ENCODE data around the gene SLC9A3. TPM values are rescaled to one million over a fixed set of nuclear protein-coding genes. Genes with fewer than 3 reads are reported as not detected.

Gene SLC9A3
- polyA plus RNA-seq, 1 of the 3 experiments (the other 2 are of a cell fraction), result 1.9 TPM

GRCh38 chr5:538271-538771, 14.1 kb upstream of the SLC9A3 start:
- no peaks in the 10 kb centered on the region for H3K9me3 ChIP-seq
- ChIA-PET POLR2A (no interaction called here), CTCF (interaction anchor here (1.1 to 1.5 kb wide), 3 partner anchors 9 to 13 kb away, joined by 3 to 4 read pairs (median 4); no protein-coding TSS in a partner anchor)
- no peak overlapping the region for H3K27ac ChIP-seq (ENCODE audit: low read depth in 2 of 2, low read length in 1 of 2)
- H3K9me2 ChIP-seq, result no peaks in the 10 kb centered on the region
- H3K4me1 ChIP-seq (ENCODE audit: control insufficient read depth in 1 of 2, insufficient read depth in 2 of 2, low read depth in 1 of 2, low read length in 1 of 2), result no peaks in the 10 kb centered on the region; a peak in 1 of 4 replicates
- WGBS (ENCODE audit: low lambda C conversion rate), result 82% methylated on average over 14 of the region's 27 CpGs
- no peaks in the 10 kb centered on the region for H4K20me1 ChIP-seq (ENCODE audit: insufficient read depth)
- H3K4me2 ChIP-seq, result no peak overlapping the region
- TF ChIP-seq SMC3 (IDR thresholded peaks at IDR 0.05; ENCODE audit: low read depth, low read length), result no peak
- no peak for TF ChIP-seq JUND (IDR thresholded peaks at IDR 0.05)
- TF ChIP-seq, protein P1, sequence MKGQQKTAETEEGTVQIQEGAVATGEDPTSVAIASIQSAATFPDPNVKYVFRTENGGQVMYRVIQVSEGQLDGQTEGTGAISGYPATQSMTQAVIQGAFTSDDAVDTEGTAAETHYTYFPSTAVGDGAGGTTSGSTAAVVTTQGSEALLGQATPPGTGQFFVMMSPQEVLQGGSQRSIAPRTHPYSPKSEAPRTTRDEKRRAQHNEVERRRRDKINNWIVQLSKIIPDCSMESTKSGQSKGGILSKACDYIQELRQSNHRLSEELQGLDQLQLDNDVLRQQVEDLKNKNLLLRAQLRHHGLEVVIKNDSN (IDR thresholded peaks at IDR 0.05; ENCODE audit: borderline replicate concordance, low read depth), result no peak
- no peak for TF ChIP-seq CTCF (IDR thresholded peaks at IDR 0.05)
- TF ChIP-seq CHD2 (IDR thresholded peaks at IDR 0.05; ENCODE audit: low read length, partially characterized antibody), result no peak
- no peak for TF ChIP-seq EZH2phosphoT487 (IDR thresholded peaks at IDR 0.05; ENCODE audit: borderline replicate concordance, low read depth)
- no peak for TF ChIP-seq RAD21 (IDR thresholded peaks at IDR 0.05; ENCODE audit: low read length)
- no peak for TF ChIP-seq YY1 (IDR thresholded peaks at IDR 0.05; ENCODE audit: low read depth)
- TF ChIP-seq, protein P2, sequence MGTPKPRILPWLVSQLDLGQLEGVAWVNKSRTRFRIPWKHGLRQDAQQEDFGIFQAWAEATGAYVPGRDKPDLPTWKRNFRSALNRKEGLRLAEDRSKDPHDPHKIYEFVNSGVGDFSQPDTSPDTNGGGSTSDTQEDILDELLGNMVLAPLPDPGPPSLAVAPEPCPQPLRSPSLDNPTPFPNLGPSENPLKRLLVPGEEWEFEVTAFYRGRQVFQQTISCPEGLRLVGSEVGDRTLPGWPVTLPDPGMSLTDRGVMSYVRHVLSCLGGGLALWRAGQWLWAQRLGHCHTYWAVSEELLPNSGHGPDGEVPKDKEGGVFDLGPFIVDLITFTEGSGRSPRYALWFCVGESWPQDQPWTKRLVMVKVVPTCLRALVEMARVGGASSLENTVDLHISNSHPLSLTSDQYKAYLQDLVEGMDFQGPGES (IDR thresholded peaks at IDR 0.05; ENCODE audit: low read depth, low read length), result no peak
- no peak for TF ChIP-seq MEF2A (IDR thresholded peaks at IDR 0.05; ENCODE audit: borderline replicate concordance, low read depth)
- TF ChIP-seq TCF12 (IDR thresholded peaks at IDR 0.05), result no peak
- no peak for TF ChIP-seq POLR2AphosphoS5 (IDR thresholded peaks at IDR 0.05; ENCODE audit: low read depth, low read length)
- TF ChIP-seq TAF1 (IDR thresholded peaks at IDR 0.05; ENCODE audit: borderline replicate concordance, low read depth, low read length), result no peak
- TF ChIP-seq, protein P3, sequence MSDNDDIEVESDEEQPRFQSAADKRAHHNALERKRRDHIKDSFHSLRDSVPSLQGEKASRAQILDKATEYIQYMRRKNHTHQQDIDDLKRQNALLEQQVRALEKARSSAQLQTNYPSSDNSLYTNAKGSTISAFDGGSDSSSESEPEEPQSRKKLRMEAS (IDR thresholded peaks at IDR 0.05; ENCODE audit: low read depth), result no peak
- no peak for TF ChIP-seq REST (IDR thresholded peaks at IDR 0.05; ENCODE audit: low read depth, low read length)
- no peaks in the 10 kb centered on the region for H3K27me3 ChIP-seq (ENCODE audit: insufficient read depth)
- no peaks in the 10 kb centered on the region for H3K79me2 ChIP-seq (ENCODE audit: insufficient read depth)
- no peak for DNase-seq
- no peaks in the 10 kb centered on the region for H3F3A ChIP-seq (replicated peaks; ENCODE audit: insufficient read depth)
- no peak overlapping the region for H3K9ac ChIP-seq
- H3K36me3 ChIP-seq (replicated peaks in 1 of 2; ENCODE audit: control insufficient read depth in 1 of 2, insufficient read depth in 2 of 2, low read length in 1 of 2), result no peaks in the 10 kb centered on the region
- no peak overlapping the region for H2AFZ ChIP-seq (ENCODE audit: low read depth)
- H3K4me3 ChIP-seq (ENCODE audit: low read depth in 2 of 2, low read length in 1 of 2), result no peak overlapping the region
